Esophagus (tissue), 2 donors: Measurements from ENCODE around the gene WNT9B. TPM values are rescaled to one million over a fixed set of nuclear protein-coding genes. Genes with fewer than 3 reads are reported as not detected.
A peak's percentile ranks its signal among the peaks of the same experiment; 100 is the strongest.

Source experiments
- H3K27ac ChIP-seq, 2 donors: one replicate each; pipeline ENCODE4 v1.5.1; 2013; ENCODE audit warnings: low read depth in 2 of 2, mild to moderate bottlenecking in 2 of 2, inconsistent platforms in 1 of 2, low read length in 1 of 2, moderate library complexity in 1 of 2
- H3K27me3 ChIP-seq, 2 donors: one replicate each; pipeline ENCODE4 v1.6.1; 2013; ENCODE audit warnings: low read length in 2 of 2, control low read depth in 1 of 2, mild to moderate bottlenecking in 1 of 2; ENCODE audit not compliant: insufficient read depth in 2 of 2, control insufficient read depth in 1 of 2
- H3K36me3 ChIP-seq, 2 donors: one replicate each; pipeline ENCODE4 v1.6.1; 2013; ENCODE audit warnings: low read length in 1 of 2; ENCODE audit not compliant: control insufficient read depth in 2 of 2, insufficient read depth in 2 of 2
- H3K4me1 ChIP-seq, 2 donors: one replicate each; pipeline ENCODE4 v1.6.1; 2013; ENCODE audit warnings: low read length in 1 of 2; ENCODE audit not compliant: control insufficient read depth in 2 of 2, insufficient read depth in 2 of 2
- H3K4me3 ChIP-seq, 2 donors: one replicate each; pipeline ENCODE4 v1.5.1; 2013; ENCODE audit warnings: low read length in 2 of 2, mild to moderate bottlenecking in 2 of 2, low read depth in 1 of 2, moderate library complexity in 1 of 2
- H3K9me3 ChIP-seq, 2 donors: one replicate each; pipeline ENCODE4 v1.6.1; 2013; ENCODE audit warnings: mild to moderate bottlenecking in 2 of 2, low read depth in 1 of 2, low read length in 1 of 2, moderate library complexity in 1 of 2; ENCODE audit not compliant: control insufficient read depth in 2 of 2, insufficient read depth in 1 of 2
- WGBS, 2 donors: extraction: QIAGEN DNeasy Blood & Tissue Kit; methylation state at CpG; one replicate each; pipeline ENCODE4 v1.1.7; 2013; 5-methylcytosine and 5-hydroxymethylcytosine counted together
- polyA plus RNA-seq, 2 donors: library from polyadenylated mRNA; stranded (reverse); fragments of 200-250 nt; gene quantifications; one replicate each; pipeline ENCODE4 v1.2.3, GENCODE V29; 2013
- donor health status: healthy with polysubstance abuse.
- donor health status: Bipolar disorder and iron deficiency.

Gene WNT9B, protein sequence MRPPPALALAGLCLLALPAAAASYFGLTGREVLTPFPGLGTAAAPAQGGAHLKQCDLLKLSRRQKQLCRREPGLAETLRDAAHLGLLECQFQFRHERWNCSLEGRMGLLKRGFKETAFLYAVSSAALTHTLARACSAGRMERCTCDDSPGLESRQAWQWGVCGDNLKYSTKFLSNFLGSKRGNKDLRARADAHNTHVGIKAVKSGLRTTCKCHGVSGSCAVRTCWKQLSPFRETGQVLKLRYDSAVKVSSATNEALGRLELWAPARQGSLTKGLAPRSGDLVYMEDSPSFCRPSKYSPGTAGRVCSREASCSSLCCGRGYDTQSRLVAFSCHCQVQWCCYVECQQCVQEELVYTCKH
- under 1 TPM; 0.06 to 0.12 TPM for polyA plus RNA-seq

DNA sequence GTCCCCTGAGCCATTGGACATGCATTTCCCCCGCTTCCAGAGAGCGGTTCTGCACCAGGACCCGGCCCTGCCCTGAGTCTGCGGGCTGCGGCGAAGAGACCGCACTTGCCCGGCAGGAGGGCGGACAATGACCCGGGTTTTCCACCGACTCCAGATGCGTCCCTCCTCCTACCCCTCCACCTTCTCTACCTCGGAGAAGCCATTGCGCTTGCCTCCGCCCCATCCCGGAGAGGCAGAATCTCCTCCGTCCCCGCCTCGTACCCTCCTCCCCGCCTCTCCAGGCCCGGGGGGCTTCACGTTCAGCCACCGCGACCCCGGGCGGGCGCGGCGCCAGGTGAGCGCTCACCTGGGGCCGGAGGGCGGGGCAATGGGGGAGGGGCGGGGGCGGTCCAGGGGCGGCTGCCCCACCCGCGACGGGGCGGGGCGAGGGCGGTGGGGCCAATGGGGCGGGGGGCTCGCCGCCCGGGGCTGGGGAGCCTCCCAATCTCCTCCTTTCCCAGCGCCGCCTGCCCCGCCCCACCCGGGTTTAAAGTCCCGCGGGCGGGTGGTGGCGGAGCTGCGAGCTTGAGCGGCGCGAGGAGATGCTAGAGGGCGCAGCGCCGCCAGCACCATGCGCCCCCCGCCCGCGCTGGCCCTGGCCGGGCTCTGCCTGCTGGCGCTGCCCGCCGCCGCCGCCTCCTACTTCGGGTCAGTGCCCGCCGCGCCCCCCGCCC lies at the start of gene WNT9B:
WNT9B (plus strand) TSS at position 555 of the 713 bp plus-strand sequence; CDS start at position 611, 56 bp downstream.
- Histone ChIP-seq H3K4me3 (peak within 1 kb of the TSS; percentile 4 to 26), H3K27ac (no peak within 1 kb of the TSS)
- WGBS, 2 donors, result 2 to 3% methylated on average over 43 to 75 of the region's 75 CpGs

DNA sequence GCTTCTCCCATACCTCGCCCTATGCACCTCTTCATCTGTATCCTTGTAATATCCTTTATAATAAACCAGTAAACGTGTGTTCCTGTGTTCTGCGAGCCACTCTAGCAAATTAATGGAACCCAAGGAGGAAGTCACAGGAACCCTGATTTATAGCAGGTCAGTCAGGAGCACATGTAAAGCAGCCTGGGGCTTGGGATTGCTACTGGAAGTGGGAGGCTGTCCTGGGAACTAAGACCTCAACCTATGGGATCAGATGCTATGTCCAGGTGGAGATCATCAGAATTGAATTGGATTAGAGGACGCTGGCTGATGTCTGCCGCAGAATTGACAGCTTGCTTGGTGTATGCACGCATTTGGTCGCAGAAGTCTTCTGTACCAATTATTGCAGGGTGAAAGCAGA lies 48.6 kb upstream of the WNT9B start:
- peaks cover 0 to 2% of the 10 kb centered on the region in 2 donors for H3K27me3 ChIP-seq
- H3K36me3 ChIP-seq, result no peaks in the 10 kb centered on the region
- peaks cover 0 to 2% of the 10 kb centered on the region in 2 donors for H3K9me3 ChIP-seq
- no peak overlapping the region for H3K27ac ChIP-seq
- 73 to 89% methylated on average over 7 of the region's 7 CpGs for WGBS, 2 donors
- H3K4me1 ChIP-seq, result no peaks in the 10 kb centered on the region
- no peak overlapping the region for H3K4me3 ChIP-seq

More for the DNA sequence above, at the start of gene WNT9B:
- H3K36me3 ChIP-seq, result no peaks in the 10 kb centered on the region
- H3K27me3 ChIP-seq, result no peaks in the 10 kb centered on the region
- peaks cover 5 to 7% of the 10 kb centered on the region in 2 donors for H3K4me1 ChIP-seq
- no peaks in the 10 kb centered on the region for H3K9me3 ChIP-seq

DNA sequence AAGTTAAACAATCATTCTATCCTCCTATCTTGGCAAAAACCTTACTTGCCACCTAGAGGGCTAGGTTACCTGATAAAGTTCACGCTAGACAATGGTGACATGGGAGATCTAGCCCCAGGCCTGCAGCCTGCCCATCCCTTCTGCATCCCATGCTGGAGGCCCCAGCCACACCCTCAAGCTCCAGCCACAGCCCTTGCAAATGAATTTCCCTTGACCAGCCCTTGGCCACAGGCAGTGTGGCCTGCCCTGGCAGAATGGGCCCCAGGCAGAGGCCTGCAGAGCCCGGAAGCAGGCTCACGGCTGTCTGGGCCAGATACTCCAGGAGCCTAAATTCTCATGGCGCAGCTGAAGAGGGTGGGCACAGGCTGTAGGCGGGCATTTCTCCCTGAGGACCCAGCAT lies 47.8 kb upstream of the WNT9B start:
- 89 to 93% methylated on average over 5 of the region's 5 CpGs for WGBS, 2 donors
- peaks cover 0 to 2% of the 10 kb centered on the region in 2 donors for H3K27me3 ChIP-seq
- no peak overlapping the region for H3K27ac ChIP-seq
- H3K4me3 ChIP-seq, result no peak overlapping the region
- H3K36me3 ChIP-seq, result no peaks in the 10 kb centered on the region
- H3K9me3 ChIP-seq, result peaks cover 0 to 2% of the 10 kb centered on the region in 2 donors
- no peaks in the 10 kb centered on the region for H3K4me1 ChIP-seq

DNA sequence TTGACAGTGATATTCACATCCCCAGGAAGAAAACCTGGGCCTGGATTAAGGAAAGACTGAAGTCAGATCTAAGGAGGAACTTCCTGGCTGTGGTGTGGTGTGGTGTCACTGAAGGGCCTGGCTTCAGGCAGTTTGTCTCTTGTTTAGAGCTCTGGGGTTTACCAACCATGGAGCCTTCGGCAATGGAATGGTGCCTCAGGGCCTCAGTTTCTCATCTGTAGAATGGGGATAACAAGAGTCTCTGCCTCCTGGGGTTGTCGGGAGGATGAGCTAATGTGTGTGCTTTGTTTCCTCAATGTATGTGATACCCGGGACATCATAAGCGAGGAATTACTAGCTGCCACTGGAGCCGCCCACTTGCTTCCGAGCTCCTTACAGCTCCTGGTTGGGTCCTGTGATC lies 45.6 kb upstream of the WNT9B start:
- Histone ChIP-seq H3K4me3 (no peak overlapping the region), H3K9me3 (peaks cover 0 to under 1% of the 10 kb centered on the region in 2 donors), H3K27ac (no peak overlapping the region), H3K4me1 (no peaks in the 10 kb centered on the region), H3K36me3 (no peaks in the 10 kb centered on the region), H3K27me3 (peaks cover 0 to 2% of the 10 kb centered on the region in 2 donors)
- 86 to 93% methylated on average over 6 of the region's 6 CpGs for WGBS, 2 donors

DNA sequence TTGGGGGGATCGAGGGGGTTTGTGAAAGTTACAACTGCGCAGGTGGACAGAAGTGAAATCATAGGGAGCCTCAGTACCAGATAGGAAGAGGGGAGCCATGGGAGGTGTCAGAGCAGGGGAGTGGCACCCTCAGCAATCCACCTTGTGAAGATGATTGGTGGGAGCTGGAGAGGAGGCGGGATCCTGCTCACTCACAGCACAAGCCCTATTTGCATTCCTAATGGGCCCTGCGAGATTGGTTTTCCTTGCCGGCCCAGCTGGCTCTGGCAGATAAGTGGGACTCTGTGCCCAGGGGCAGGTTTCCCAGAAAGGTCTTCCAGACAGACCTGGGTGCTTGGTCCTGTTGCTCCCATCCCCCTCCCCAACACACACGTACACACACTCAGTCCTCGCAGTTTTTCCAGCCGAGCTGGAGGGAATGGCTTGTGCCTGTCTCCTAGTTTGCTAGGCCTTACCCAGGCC lies 42.2 kb upstream of the WNT9B start:
- no peak overlapping the region for H3K27ac ChIP-seq
- WGBS, 2 donors, result 76 to 79% methylated on average over 8 of the region's 8 CpGs
- H3K4me3 ChIP-seq, result no peak overlapping the region
- H3K9me3 ChIP-seq, result no peaks in the 10 kb centered on the region
- H3K27me3 ChIP-seq, result peaks cover 0 to 2% of the 10 kb centered on the region in 2 donors
- no peaks in the 10 kb centered on the region for H3K36me3 ChIP-seq
- H3K4me1 ChIP-seq, result peaks cover 0 to 3% of the 10 kb centered on the region in 2 donors

DNA sequence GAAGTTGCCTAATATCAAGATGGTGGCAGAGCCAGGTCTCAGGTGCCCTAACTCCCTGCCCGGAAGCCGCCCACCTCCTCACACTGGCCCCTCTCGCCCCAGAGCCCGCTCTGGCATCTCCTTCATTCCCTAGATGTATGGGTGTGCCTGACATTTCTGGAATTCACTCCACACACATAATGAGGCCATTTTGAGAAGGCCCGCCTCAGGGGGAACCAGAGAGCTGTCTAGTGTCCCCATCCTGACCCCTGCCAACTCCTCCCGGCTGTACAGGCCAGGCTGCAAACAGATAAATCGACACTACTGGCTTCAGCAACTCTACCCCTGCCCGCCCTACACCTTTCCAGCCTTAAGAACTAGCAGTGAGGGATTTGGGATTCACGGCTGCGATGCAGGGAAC lies 40.5 kb upstream of the WNT9B start:
- Histone ChIP-seq H3K4me3 (no peak overlapping the region), H3K27ac (no peak overlapping the region), H3K27me3 (no peaks in the 10 kb centered on the region), H3K4me1 (peaks cover 0 to 8% of the 10 kb centered on the region in 2 donors), H3K36me3 (no peaks in the 10 kb centered on the region), H3K9me3 (no peaks in the 10 kb centered on the region)
- 90% methylated on average over 10 of the region's 10 CpGs for WGBS, 2 donors

DNA sequence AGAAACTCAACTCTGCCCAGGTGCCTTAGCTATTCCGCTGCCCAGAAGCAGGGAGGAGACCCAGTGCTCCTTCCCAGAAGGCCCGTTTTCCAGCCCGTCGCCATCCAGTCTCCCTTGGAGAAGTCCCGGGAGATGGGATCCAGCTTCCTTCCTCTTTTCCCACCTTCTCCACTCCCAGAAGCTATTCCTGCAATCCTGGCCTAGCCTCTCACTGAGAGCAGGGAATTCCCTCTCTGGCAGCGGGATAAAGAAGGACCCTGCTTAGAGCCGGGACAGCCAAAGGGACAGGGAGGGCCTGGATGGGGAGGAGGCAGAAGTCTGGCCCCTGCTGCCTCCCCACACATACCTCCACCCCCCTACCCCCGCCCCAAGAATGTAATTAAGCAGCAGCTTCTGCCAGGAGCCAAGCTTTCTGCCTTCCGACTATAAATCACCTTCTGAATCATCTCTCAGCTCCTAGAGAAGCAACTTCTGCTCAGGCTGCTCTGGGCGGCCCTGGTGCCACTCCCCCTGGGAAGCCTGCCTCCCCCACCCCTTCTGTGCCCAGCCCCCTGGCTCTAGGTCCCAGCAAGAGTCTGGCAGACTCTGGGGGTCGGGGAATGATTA lies 39.3 kb upstream of the WNT9B start:
- 26 to 49% methylated on average over 10 to 11 of the region's 11 CpGs for WGBS, 2 donors
- H3K27me3 ChIP-seq, result no peaks in the 10 kb centered on the region
- H3K27ac ChIP-seq, result no peak overlapping the region
- H3K9me3 ChIP-seq, result peaks cover 0 to 2% of the 10 kb centered on the region in 2 donors
- peaks cover 0 to 11% of the 10 kb centered on the region in 2 donors for H3K4me1 ChIP-seq
- no peaks in the 10 kb centered on the region for H3K36me3 ChIP-seq
- H3K4me3 ChIP-seq, result no peak overlapping the region

DNA sequence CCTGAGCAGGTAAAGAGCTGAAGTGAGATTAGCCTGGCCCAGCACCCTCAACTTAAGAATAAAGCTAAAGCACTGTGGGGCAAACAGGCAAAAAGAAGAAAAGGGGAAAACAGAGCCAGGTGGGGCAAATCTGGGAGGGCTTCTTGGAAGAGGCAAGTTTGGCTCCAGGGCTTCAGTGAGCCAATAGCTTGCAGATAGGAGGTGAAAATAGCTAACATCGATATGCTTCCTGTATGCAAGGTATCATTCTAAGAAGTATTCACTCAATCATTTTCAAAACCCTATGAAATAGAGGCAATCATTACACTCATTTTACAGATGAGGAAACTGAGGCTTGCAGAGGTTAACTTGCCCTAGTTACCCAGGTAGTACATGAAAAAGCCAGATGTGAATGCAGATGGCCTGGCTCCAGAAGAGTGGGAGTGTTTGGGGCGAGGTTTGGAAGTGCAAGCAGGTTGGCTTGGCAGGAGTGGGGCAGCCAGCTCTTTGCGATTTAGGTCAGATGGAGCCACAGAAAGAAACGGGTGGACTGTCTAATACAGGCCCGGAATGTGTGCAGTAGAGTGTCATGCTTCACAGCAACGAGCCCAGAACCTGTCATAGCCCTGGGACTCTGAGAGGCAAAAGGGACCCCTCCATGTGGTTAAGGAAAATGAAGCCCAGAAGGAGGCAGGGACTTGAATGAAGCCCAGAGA lies 38.6 kb upstream of the WNT9B start:
- no peak overlapping the region for H3K4me3 ChIP-seq
- peaks cover 0 to 11% of the 10 kb centered on the region in 2 donors for H3K4me1 ChIP-seq
- WGBS, 2 donors, result 47 to 57% methylated on average over 6 of the region's 6 CpGs
- peaks cover 0 to 2% of the 10 kb centered on the region in 2 donors for H3K9me3 ChIP-seq
- H3K27me3 ChIP-seq, result no peaks in the 10 kb centered on the region
- H3K27ac ChIP-seq, result no peak overlapping the region
- H3K36me3 ChIP-seq, result no peaks in the 10 kb centered on the region

DNA sequence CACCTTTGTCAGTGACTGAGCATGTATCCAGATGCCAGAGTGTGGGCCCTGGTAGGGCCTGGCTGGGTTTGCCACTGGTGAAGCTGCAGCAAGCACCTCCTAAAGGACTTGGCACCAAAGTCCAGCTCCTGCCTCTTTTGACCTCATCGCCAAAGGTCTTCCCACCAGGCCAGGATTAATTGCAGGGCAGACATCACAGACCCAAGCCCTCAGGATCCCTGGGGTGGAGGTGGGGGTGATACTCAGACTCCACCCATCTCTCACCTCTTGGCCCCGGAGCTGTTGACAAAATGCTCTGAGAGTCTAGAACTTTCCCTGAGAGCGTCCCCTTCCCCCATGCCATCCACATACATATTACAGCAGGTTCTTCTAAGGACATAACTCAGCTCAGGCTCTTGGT lies 37.5 kb upstream of the WNT9B start:
- H3K36me3 ChIP-seq, result no peaks in the 10 kb centered on the region
- H3K4me1 ChIP-seq, result peaks cover 7 to 16% of the 10 kb centered on the region in 2 donors
- no peaks in the 10 kb centered on the region for H3K27me3 ChIP-seq
- no peak overlapping the region for H3K4me3 ChIP-seq
- WGBS, 2 donors, result 69 to 77% methylated on average over 3 of the region's 3 CpGs
- no peak overlapping the region for H3K27ac ChIP-seq
- H3K9me3 ChIP-seq, result peaks cover 0 to 2% of the 10 kb centered on the region in 2 donors
